Left ventricle myocardium inferior (tissue), 1 donor: Measurements from ENCODE around the gene FOXD4. TPM values are rescaled to one million over a fixed set of nuclear protein-coding genes. Genes with fewer than 3 reads are reported as not detected.
A peak's percentile ranks its signal among the peaks of the same experiment; 100 is the strongest.
"Not testable (repeated sequence)": the region's sequence is repeated elsewhere in the genome, so short reads cannot be mapped to it uniquely, and the experiment has no call there.

Experiments
- DNase-seq: peaks from one replicate; pipeline ENCODE4 v3.0.0-alpha.2; 2020
- H3K27ac ChIP-seq: fragments of 200-600 bp; replicated peaks from 2 replicates; pipeline ENCODE4 v1.8.0; 2021
- H3K27me3 ChIP-seq: fragments of 200-600 bp; 2 replicates; pipeline ENCODE4 v1.8.0; 2021; ENCODE audit warnings: low read depth
- H3K36me3 ChIP-seq: fragments of 200-600 bp; 2 replicates; pipeline ENCODE4 v1.8.0; 2021
- H3K4me1 ChIP-seq: fragments of 200-600 bp; 2 replicates; pipeline ENCODE4 v1.8.0; 2021
- H3K4me3 ChIP-seq: fragments of 200-600 bp; 2 replicates; pipeline ENCODE4 v1.8.0; 2021; ENCODE audit warnings: mild to moderate bottlenecking, moderate library complexity
- H3K9me3 ChIP-seq: fragments of 200-600 bp; replicated peaks from 2 replicates; pipeline ENCODE4 v1.8.0; 2021
- intact Hi-C: fragments of 100-400 bp; cut with micrococcal nuclease; formaldehyde crosslinking; loops from one replicate; pipeline ENCODE4 v1.11.0; 2022
- total RNA-seq: library from RNA; stranded (reverse); fragmentation: NEBNext Ultra II Directional; extraction: Animal tissue kit (Norgen Biotek cat#: 25700); gene quantifications from one replicate; pipeline ENCODE4 v1.2.1, GENCODE V29; 2021
- donor health status: DM: no; HTN: yes; CAD: no; lungs with severe emphysema.

The FOXD4 gene
- total RNA-seq, 1 donor from 2014 or later, result 0.11 TPM

- H3K27ac ChIP-seq, H3K4me1 ChIP-seq, H3K36me3 ChIP-seq, H3K4me3 ChIP-seq, H3K9me3 ChIP-seq, DNase-seq, intact Hi-C loops: not testable (repeated sequence)
- peaks cover 23% of the 10 kb centered on the region for H3K27me3 ChIP-seq
Measured at GRCh38 chr9:82932-83689, 35.1 kb downstream of the FOXD4 start.

- intact Hi-C loops, H3K27ac ChIP-seq, H3K4me3 ChIP-seq, H3K36me3 ChIP-seq, H3K9me3 ChIP-seq, H3K4me1 ChIP-seq, DNase-seq: not testable (repeated sequence)
- peaks cover 27% of the 10 kb centered on the region for H3K27me3 ChIP-seq
Measured at GRCh38 chr9:78333-78732, 39.9 kb downstream of the FOXD4 start.

- H3K9me3 ChIP-seq, H3K4me3 ChIP-seq, H3K36me3 ChIP-seq, H3K4me1 ChIP-seq, H3K27ac ChIP-seq, DNase-seq, intact Hi-C loops: not testable (repeated sequence)
- peaks cover 30% of the 10 kb centered on the region for H3K27me3 ChIP-seq
Measured at GRCh38 chr9:76389-76788, 41.8 kb downstream of the FOXD4 start.

- H3K9me3 ChIP-seq, H3K4me1 ChIP-seq, intact Hi-C loops, H3K36me3 ChIP-seq, DNase-seq: not testable (repeated sequence)
- Histone ChIP-seq H3K4me3 (peak overlapping the region; percentile 68), H3K27me3 (peaks cover 21% of the 10 kb centered on the region), H3K27ac (peak overlapping the region; percentile 78)
Measured at GRCh38 chr9:73900-74525, 44.2 kb downstream of the FOXD4 start.

GRCh38 chr9:73076-73899 lies 44.9 kb downstream of the FOXD4 start:
- H3K27me3 ChIP-seq, result peaks cover 16% of the 10 kb centered on the region
- intact Hi-C loops, H3K4me1 ChIP-seq, H3K36me3 ChIP-seq, H3K9me3 ChIP-seq: not testable (repeated sequence)
- peak; percentile 32 for DNase-seq
- H3K4me3 ChIP-seq, result peak overlapping the region; percentile 68
- peak overlapping the region; percentile 78 for H3K27ac ChIP-seq

Other genes with a start within 250 kb of the FOXD4 start
- gene WASHC1, start 89.0 kb downstream of the FOXD4 start, total RNA-seq, result 13.5 TPM
- 14.1 TPM for gene ZNG1A, start 60.6 kb upstream of the FOXD4 start, total RNA-seq
- gene DOCK8, start 96.4 kb upstream of the FOXD4 start, total RNA-seq, result 3.7 TPM